ENCODE results near the gene TMC8.
A peak's percentile ranks its signal among the peaks of the same experiment; 100 is the strongest.
"Not testable (repeated sequence)": the region's sequence is repeated elsewhere in the genome, so short reads cannot be mapped to it uniquely, and the experiment has no call there.

The TMC8 gene

GRCh38 chr17:78110363-78111015 is 20.1 kb upstream of the TMC8 start:
- DNase-seq, result no peak

GRCh38 chr17:78111016-78111726 is 19.4 kb upstream of the TMC8 start:
- DNase-seq, result no peak

- DNase-seq, result no peak
Observed at GRCh38 chr17:78111727-78112517, 18.6 kb upstream of the TMC8 start.

GRCh38 chr17:78112518-78113471 is 17.8 kb upstream of the TMC8 start:
- DNase-seq, result peak; percentile 66

GRCh38 chr17:78113804-78114785 is 16.5 kb upstream of the TMC8 start:
- DNase-seq, result peak; percentile 47

- DNase-seq, result no peak
Observed at GRCh38 chr17:78114831-78115723, 15.5 kb upstream of the TMC8 start.

- DNase-seq, result not testable (repeated sequence)
Observed at GRCh38 chr17:78115803-78116202, 14.8 kb upstream of the TMC8 start.

- DNase-seq, result no peak
Observed at GRCh38 chr17:78116411-78116810, 14.2 kb upstream of the TMC8 start.

GRCh38 chr17:78117027-78117981 is 13.3 kb upstream of the TMC8 start:
- DNase-seq, result no peak

- no peak for DNase-seq
Observed at GRCh38 chr17:78118801-78119241, 11.8 kb upstream of the TMC8 start.

- no peak for DNase-seq
Observed at GRCh38 chr17:78120537-78120936, 10.0 kb upstream of the TMC8 start.

GRCh38 chr17:78120971-78121800 is 9.4 kb upstream of the TMC8 start:
- peak; percentile 71 for DNase-seq

GRCh38 chr17:78121801-78122215 is 8.8 kb upstream of the TMC8 start:
- no peak for DNase-seq

GRCh38 chr17:78122216-78122930 is 8.2 kb upstream of the TMC8 start:
- no peak for DNase-seq

GRCh38 chr17:78122931-78123249 is 7.7 kb upstream of the TMC8 start:
- DNase-seq, result no peak

GRCh38 chr17:78123258-78123929 is 7.2 kb upstream of the TMC8 start:
- no peak for DNase-seq
